ENCODE data around the gene SLC2A10.

Gene SLC2A10

DNA sequence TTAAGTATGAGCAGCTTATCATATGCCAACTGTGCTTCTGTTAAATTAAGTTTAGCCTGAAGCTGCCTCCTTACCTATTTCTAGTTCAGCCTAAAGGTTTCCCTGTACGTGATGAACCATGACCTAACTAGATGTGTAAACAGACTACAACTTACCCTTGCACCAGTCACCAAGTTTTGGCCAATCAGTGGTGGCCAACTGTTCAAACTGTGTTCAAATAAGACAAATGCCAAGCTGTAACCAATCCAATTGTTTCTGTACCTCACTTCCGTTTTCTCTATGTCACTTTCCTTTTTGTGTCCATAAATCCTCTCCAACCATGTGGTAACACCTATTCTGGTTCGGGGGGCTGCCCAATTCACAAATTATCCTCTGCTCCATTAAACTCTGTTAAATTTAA is 6.0 kb upstream of the SLC2A10 start:
- DNase-seq = no peak

DNA sequence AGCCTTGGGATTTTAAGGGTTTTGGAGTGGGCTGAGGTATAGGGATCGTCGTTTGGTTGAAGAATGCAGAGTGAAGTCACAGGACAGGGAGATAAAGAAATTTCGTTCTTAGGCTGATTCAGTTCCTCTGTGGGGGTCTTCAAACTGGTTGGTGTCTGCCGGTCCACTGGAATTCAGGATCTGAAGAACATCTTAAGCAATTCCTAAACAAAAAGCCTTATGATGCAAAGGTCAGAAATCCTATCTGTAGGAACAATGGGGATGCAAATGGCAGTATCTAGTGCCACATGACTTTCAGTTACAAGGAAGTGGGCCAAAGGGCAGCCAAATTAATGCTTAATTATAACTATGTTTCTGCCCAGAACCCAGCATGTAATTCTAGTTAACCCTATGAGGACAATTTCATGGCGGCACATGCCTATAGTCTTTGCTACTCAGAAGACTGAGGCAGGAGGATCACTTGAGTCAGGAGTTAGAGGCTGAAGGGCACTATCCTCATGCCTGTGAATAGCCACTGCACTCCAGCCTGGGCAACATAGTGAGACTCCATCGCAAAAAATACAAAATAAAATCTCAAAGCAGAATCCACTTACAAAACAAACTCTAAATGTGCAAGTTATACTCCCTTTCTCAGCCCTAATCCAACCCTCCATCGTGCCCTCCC is 4.6 kb upstream of the SLC2A10 start:
- DNase-seq = no peak

DNA sequence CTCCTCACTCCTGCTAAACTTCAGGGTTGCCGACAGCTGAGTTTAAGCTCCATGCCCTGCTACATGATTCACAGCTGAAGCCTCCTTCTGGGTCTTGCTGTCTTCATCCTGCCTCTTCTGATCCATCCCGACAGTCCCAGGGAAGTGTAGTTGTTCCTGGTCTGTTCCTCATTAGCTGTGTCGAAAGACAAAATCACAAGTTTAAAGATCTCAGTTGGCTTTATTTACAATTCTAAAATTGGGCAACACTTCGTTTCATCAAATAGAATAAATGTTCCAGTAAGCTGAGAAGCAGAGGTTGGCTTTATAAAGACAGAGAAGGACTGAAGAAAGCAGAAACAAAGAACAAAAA is 4.1 kb upstream of the SLC2A10 start:
- DNase-seq = no peak

DNA sequence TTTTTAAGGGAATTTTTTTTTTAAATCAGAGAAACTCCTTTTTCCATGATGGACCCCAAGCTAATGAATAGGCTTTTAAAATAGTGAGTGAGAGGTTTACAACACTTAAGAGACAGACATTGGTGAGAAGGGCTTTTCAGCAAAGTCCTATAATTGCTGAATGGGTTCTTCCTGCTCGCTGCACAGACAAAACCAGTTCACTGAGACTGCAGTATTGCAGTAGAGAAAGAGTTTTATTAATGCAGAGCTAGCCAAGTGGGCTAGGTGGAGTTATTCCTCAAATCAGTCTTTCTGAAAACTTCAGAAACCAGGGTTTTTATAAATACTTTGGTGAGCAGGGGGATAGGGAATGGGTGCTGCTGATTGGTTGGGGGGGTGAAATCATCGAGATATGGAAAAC is 3.2 kb upstream of the SLC2A10 start:
- no peak for DNase-seq

DNA sequence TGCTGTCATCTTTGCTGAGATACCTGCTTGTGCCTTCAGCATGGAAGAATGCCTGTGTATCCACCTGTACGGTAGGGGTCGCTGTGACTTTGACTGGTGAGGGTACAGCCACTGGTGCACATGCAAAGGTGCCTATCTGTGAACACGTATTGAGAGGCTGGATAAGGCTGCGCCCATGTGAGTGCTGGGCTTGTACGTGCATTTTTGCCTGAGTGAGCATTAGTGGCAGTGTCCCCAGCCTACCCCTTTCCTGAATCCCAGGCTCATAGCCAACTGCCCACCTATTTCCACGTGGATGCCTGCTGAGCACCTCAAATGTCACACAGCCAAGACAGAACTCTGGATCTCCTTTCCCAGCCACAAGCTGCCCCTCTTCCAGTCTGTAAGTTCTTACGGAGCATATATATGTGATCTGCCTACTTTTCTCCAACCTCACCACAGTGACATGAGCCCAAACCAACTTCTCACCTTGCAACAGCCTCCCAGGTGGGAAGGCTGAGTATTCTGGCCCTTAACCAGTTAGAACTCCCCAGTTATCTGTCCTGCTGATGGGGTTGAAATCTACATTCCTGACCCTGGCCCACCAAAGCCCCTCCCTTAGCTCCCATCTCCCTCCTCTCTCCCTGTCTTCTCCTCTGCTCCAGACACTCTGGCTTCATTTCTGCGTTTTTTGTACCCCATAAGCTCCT is 1.1 kb upstream of the SLC2A10 start:
- DNase-seq = no peak

DNA sequence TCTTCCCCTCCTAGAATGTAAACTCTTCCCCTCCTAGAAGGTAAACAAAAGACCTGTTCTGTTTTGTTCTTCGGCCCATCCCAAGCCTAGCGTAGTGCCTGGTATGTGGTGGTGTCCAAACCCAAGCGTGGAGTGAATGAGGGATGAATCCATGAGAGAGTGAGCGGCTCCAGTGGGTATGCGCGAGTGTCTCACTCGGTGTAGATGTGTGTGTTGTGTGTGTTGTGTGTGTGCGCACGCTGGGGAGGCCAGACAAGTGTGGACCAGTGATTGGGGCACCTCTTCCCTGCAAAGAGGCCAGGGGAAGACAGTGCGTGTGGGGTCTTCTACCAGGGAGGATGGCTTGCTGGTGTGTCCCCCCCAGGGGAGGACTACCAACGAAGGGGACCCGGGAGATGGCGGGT is 392 bp upstream of the SLC2A10 start:
- DNase-seq = no peak

DNA sequence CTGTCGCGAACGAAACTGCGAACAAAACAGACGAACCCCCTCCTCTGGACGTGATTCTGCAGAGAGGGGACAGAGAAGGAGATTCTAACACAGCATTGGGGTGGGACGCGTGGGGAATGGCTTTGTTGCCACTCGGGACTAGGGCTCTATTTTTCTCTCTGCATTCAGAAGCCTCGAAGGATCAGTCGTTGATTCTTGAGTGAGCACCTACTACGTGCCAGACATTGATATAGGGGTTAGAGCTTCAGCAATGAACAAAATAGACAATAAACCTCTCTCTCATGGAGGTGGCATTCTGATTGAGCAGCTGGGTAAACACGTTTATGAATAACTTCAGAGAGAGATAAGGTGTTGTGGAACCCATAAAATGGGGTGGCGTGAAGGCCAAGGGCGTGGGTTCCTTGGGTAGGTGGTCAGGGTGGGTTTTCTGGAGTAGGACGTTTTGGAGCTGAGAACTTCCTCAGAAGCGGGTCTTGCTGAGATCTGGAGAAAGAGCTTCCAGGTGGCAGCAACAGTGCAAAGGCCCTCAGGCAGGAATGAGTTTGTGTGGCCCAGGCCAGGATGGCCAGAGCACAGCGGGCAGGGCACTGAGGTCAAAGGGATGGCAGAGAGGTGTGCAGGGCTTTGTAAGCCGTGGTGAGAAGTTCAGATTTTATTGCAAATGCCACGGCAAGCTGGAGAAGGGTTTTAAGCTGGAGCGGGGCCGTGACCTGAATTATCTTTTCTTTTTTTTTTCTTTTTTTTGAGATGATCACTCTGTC is 884 bp downstream of the SLC2A10 start:
- no peak for DNase-seq

DNA sequence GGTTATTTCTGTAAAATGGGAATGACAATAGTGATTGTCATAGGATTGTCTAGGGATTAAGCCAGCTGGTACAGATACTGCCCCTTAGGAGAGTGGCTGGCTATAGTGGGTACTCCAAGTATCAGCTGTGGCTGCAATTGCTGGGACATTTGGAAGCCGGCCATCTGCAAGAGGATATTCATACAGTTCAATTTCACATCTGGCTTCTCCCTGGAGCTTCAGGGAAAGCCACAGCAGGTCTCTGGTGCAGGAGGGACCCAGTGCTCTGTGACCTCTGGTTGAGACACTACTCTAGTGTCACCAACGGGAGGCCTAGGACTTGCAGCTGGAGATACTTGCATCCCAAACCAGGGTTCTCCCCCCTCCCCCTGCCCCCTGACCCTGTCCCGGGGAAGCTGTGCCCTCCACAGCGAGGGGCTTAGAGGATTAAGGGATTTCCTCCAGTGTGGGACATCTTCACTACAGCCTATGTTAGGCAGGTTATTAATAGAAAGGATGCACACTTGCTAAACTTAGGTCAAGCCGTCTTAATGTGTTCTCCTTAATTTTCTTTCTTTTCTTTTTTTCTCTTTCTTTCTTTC is 2.7 kb downstream of the SLC2A10 start:
- no peak for DNase-seq

DNA sequence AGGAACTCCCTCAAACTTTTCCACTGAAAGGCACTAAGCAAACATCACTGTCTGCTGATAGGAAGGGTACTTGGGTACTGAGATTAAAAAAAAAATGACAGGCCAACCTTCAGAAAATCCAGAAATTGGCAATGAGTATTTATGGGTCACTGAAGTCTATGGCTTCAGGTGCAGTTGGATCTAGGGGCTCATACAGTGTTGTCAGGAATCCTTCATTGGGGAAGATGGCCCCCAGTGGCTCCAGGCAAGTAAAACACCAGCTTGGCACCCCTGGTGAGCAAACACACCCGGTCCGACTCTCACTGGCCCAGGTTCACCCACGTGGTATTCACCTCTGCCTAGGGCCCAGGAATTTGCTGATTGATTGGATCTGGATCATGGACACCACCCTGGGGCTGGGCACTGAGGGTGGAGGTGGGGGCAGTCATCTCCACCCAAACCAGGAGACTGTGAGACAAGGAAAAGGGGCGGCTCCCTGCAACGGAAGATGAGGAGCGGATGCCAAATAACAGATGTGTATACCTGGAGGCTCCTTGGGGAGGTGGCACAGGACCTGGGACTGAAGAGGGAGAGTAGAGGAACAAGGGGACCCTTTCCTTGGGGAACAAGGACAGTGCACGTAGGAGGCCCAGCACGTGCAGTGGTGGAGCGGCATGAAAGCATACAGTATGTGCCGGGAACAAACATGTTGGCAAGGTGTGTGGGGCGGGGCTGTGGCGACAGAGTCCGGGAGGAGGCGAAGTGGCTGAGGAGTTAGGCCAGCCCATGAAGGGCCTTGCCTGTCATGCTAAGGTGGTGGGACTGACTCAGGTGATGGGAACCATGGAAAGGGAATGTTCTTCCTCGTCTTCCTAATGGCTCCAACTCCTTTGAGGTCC is 4.7 kb downstream of the SLC2A10 start:
- DNase-seq = no peak

DNA sequence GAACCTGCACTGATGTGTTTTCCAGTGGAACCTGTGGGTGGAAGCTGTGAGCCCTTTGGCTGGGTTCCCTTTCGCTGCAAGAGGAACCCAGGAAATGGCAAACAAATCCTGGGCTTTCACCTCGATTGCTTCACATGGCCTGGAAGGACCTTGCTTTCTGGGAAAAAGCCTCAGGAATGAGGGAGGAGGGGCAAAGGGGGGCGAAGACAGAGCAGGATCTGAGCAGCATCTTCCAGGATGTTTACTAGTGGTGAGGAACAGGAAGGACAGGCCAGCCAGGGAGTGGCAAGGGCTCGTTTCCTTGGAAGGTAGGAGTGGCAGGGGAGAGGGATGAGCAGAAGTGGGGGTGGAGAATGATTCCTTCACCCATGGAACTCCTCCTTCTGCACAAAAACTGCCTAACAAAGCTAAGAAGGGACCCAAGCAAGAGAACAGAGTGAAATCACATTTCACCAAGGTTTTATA is 5.9 kb downstream of the SLC2A10 start:
- no peak for DNase-seq

DNA sequence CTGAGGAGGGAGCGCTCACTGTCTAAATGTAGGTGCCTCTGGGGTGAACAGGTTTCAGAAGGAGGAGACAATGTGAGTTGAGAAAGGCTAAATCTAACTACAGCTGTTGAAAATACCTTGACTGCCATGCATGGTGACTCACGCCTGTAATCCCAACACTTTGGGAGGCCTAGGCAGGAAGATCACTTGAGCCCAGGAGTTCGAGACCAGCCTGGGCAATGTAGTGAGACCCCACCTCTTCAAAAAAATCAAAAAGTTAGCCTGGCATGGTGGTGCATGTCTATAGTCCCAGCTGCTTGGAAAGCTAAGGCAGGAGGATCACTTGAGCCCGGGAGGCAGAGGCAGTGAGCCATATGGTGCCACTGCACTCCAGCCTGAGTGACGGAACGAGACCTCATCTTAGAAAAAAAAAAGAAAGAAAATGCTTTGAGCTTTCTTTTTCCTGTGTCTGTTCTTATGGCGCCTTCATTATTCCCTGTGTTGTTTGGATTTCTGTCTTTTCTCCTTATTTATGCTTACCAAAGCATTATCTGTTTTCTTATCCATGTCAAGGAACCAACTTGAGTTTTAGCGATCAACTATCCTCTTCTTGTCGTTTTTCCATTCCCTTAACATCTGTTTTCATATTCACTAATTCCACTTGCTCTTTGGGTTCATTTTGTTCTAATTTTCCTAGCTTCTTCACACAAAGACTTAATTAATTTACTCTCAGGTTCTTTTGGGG is 8.5 kb downstream of the SLC2A10 start:
- DNase-seq = no peak

DNA sequence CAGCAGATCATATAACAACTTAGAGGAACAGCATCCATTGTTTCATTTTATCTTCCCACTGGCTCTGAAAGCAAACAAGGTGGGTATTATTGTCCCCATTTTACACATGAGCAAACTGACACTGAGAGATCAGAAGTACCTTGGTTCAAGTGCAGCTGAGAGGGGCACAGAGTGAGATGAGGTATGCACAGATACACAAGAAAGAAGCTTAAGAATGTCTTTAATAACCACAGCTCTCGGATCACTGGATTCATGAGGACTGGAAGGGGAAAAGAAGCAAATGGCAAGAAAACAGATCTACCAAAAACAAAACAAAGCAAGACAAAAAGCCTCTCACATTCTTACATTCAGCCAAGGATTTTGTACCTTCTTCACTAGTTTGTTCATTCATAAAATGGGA is 10.6 kb downstream of the SLC2A10 start:
- no peak for DNase-seq

DNA sequence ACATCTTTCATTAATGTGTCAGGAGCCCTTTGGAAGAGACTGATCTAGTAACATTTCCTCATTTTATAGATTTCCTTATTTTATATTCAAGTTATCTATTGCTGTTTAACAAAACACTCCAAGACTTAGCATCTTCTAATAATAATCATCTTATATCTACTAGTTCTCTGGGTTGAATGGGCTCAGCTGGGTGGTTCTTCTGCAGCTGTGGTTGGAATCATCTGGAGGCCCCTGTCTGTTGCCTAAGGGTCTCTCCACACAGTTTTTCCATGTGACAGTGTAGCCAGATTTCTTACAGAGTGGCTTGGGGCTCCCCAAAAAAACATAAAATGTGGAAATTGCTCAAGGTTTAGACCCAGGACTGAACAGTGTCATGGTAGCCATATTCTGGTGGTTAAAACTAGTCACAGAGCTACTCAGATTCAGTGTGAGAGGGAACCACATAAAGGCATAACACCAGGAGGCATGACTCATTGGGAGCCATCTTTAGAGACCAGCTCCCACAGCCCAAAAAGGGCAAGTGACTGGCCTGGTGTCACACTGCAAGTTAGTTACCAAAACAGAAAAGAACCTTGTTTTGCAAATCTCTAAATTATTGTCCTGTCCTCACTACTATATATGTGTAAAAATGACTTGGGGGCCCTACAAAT is 11.5 kb downstream of the SLC2A10 start:
- no peak for DNase-seq

DNA sequence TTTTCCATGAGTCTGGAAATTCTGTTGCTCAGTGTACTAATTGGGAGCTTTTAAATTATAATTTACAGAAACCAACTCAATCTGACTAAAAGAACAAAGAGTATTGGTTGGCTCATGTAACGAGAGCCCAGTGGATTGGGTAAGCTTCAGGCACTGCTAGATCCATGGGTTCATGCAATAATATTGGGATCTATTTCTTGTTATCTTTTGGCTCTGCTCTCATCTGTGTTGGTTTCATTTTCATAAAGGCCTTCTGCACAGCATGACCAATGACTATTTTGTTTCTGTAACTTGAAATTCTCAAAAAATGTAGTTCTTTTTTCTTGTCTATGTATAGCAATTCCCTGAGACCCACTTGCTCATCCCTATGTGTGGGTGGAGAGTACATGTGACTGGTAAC is 12.0 kb downstream of the SLC2A10 start:
- DNase-seq = no peak

DNA sequence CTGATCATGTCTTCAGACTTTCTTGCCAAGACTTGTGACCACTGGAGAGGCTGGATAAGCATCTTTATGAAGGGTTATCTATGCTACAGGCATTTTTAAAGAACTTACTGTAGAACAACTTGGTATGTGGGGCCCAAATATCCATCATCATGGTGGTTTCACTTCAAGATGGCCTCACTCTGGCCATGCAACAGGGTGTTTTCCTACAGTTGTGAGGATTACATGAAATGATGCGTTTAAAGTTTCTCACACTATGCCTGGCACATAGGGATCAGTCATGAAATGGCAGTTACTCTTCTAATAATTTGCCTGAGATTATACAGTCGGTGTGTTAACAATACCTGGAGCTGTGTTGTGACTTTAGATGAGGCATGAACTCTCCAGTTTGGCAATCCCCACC is 13.0 kb downstream of the SLC2A10 start:
- no peak for DNase-seq

DNA sequence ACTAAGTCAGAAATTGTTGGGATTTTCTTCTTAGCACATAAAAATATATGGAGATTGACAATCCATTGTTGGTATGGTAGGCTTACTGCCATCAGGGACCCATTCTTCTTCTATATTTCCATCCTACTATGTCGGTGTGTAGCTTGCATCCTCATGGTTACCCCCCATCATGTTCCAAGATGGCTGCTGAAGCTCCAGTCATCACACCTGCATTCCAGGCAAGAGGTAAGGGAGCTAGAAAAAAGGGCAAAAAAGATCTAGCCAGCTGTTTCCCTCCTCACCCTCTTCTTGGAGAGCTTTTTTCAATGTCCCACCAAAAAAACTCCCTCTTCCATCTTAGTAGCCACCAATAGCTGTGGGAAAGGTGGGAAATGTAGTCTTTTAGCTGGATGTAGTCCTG is 13.6 kb downstream of the SLC2A10 start:
- DNase-seq = no peak

DNA sequence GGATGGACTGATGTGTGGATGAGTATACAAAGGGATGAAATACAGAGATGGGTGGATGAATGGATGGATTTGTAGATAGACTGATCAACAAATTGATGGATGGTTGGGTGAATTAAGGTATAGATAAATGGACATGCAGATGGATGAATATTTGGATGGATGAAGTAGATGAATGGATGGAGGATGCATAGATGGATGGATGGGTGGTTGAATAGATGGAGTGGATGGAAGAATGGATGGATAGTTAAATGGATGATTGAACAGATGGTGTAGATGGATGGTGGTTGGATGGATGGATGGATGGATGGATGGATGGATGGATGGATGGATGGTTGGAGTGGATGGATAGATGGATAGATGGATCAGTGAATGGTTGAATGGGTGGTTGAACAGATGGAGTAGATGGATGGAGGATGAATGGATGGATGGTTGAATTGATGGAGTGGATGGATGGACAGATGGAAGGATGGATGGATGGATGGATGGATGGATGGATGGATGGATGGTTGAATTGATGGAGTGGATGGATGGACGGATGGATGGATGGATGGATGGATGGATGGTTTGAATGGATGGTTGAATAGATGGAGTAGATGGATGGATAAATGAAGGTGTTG is 15.0 kb downstream of the SLC2A10 start:
- DNase-seq = no peak

DNA sequence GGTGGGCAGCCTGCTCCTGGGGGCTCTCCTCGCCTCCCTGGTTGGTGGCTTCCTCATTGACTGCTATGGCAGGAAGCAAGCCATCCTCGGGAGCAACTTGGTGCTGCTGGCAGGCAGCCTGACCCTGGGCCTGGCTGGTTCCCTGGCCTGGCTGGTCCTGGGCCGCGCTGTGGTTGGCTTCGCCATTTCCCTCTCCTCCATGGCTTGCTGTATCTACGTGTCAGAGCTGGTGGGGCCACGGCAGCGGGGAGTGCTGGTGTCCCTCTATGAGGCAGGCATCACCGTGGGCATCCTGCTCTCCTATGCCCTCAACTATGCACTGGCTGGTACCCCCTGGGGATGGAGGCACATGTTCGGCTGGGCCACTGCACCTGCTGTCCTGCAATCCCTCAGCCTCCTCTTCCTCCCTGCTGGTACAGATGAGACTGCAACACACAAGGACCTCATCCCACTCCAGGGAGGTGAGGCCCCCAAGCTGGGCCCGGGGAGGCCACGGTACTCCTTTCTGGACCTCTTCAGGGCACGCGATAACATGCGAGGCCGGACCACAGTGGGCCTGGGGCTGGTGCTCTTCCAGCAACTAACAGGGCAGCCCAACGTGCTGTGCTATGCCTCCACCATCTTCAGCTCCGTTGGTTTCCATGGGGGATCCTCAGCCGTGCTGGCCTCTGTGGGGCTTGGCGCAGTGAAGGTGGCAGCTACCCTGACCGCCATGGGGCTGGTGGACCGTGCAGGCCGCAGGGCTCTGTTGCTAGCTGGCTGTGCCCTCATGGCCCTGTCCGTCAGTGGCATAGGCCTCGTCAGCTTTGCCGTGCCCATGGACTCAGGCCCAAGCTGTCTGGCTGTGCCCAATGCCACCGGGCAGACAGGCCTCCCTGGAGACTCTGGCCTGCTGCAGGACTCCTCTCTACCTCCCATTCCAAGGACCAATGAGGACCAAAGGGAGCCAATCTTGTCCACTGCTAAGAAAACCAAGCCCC is 16.0 kb downstream of the SLC2A10 start:
- DNase-seq = no peak

DNA sequence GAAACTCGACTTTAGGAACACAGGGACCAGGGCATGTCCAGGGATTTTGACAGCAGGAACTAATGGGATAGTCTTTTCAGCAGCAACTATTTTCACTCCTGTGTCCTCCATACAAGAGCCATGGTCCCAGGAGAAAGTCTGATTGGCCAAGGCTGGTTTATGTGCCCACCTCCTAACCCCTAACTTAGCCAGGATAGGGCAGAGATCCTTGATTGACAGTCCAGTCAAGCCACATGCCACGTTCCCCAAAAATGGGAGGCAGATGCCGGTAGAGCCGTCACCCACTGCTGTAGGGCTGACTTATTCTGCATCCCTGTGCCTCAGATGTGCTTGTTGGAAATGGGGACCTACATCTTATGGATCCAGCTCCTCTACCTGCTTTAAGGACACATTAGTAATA is 22.3 kb downstream of the SLC2A10 start:
- DNase-seq = no peak

DNA sequence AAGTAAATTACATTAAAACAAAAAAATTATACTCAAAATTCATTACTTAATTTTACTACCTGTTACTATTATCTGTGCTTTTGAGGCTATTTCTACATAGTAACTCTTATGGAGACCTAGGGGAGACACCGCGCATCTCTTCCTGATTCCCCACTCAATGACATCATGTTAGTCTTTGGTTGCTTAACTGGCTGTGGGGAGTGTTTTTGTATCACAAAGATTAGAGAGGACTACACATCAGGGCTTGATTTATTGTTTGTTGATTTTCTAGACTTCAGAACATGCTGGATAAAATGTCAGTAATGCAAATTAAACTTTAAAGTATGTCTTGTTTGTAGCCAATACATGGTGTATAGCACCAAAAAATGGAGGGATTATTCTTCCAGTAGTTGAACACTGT is 26.0 kb downstream of the SLC2A10 start:
- DNase-seq = no peak
